Endothelial cell of umbilical vein (primary cell): ENCODE results near the gene IFITM10. TPM values are rescaled to one million over a fixed set of nuclear protein-coding genes. Genes with fewer than 3 reads are reported as not detected.

Source experiments
- BruUV-seq: library from RNA; stranded (reverse); fragments of 400-500 nt; replicated peaks from 2 replicates; lab custom pipeline; 2021; lab: Mats Ljungman, UMichigan
- CTCF ChIA-PET: fragments of 300-600, 350-600 bp; sonication (Branson Sonifier 250); formaldehyde crosslinking; loops from one replicate; lab custom pipeline; 2021; ENCODE audit warnings: antibody characterized with exemption, inconsistent platforms; lab: Charles Lee
- POLR2A ChIA-PET: fragments of 300-600, 350-600 bp; sonication (Branson Sonifier 250); formaldehyde crosslinking; loops from one replicate; lab custom pipeline; 2021; ENCODE audit warnings: antibody characterized with exemption, inconsistent platforms; lab: Charles Lee
- DNase-seq: peaks from one replicate; pipeline ENCODE4 v3.0.0-alpha.2; 2011; ENCODE audit warnings: low read depth, low spot score
- FAIRE-seq: peaks from 2 replicates; lab custom pipeline; 2011; peaks lifted over from hg19 to GRCh38; lab: Jason Lieb, UNC
- H2AFZ ChIP-seq: 2 replicates; pipeline ENCODE4 v1.6.0; 2012; ENCODE audit warnings: low read depth, low read length, control low read depth, inconsistent platforms
- H3K27ac ChIP-seq: 2 replicates; pipeline ENCODE4 v1.5.1; 2011; ENCODE audit warnings: low read depth, mild to moderate bottlenecking, control low read depth, low read length, moderate library complexity; ENCODE audit not compliant: insufficient read depth
- H3K27me3 ChIP-seq, 2 experiments: 2 replicates each; pipeline versions ENCODE4 v1.6.0 to v1.6.1; 2011; ENCODE audit warnings: low read length in 2 of 2, mixed read lengths in 1 of 2; ENCODE audit not compliant: control insufficient read depth in 2 of 2, insufficient read depth in 2 of 2
- H3K36me3 ChIP-seq, 2 experiments: 2 replicates in 1 of 2; 3 replicates in 1 of 2; pipeline ENCODE4 v1.5.1; 2011; ENCODE audit warnings: low read length in 2 of 2, mild to moderate bottlenecking in 1 of 2, moderate library complexity in 1 of 2; ENCODE audit not compliant: control insufficient read depth in 2 of 2, insufficient read depth in 2 of 2; ENCODE audit errors: extremely low read depth in 1 of 2
- H3K4me1 ChIP-seq: 3 replicates; pipeline ENCODE4 v1.5.1; 2011; ENCODE audit warnings: mild to moderate bottlenecking, low read length; ENCODE audit not compliant: control insufficient read depth, insufficient read depth; ENCODE audit errors: extremely low read depth
- H3K4me2 ChIP-seq: 2 replicates; pipeline ENCODE4 v1.6.1; 2011; ENCODE audit warnings: low read length, control low read depth, mixed read lengths; ENCODE audit not compliant: insufficient read depth
- H3K4me3 ChIP-seq, 3 experiments: fragments of 200-600 bp in 1 of 3; sonication (generic), shearing (Covaris generic) in 1 of 3; replicated peaks in 1 of 3; 2 replicates each; pipeline ENCODE4 v1.5.1; 2011 to 2016; ENCODE audit warnings: control low read depth in 3 of 3, low read length in 3 of 3, mild to moderate bottlenecking in 2 of 3, inconsistent platforms in 1 of 3, low read depth in 1 of 3, moderate library complexity in 1 of 3; ENCODE audit not compliant: insufficient read depth in 1 of 3
- H3K79me2 ChIP-seq: 2 replicates; pipeline ENCODE4 v1.6.0; 2012; ENCODE audit warnings: low read length, inconsistent platforms; ENCODE audit not compliant: control insufficient read depth, insufficient read depth
- H3K9ac ChIP-seq: replicated peaks from 2 replicates; pipeline ENCODE3; 2011; ENCODE audit warnings: low read length, control low read depth; ENCODE audit not compliant: insufficient read depth; ENCODE audit errors: extremely low read depth
- H3K9me1 ChIP-seq: replicated peaks from 3 replicates; pipeline ENCODE4 v1.6.0; 2011; ENCODE audit warnings: mild to moderate bottlenecking, low read length; ENCODE audit not compliant: control insufficient read depth, insufficient read depth; ENCODE audit errors: extremely low read depth
- H3K9me3 ChIP-seq: replicated peaks from 2 replicates; pipeline ENCODE4 v1.5.1; 2012; ENCODE audit warnings: low read length, inconsistent platforms; ENCODE audit not compliant: control insufficient read depth, insufficient read depth
- H4K20me1 ChIP-seq: replicated peaks from 2 replicates; pipeline ENCODE3; 2011; ENCODE audit warnings: mild to moderate bottlenecking, low read length; ENCODE audit not compliant: control insufficient read depth, insufficient read depth; ENCODE audit errors: extremely low read depth
- CTCF ChIP-seq, 2 donors: IDR thresholded peaks; 1 replicate in 1 of 2; 2 replicates in 1 of 2; pipeline ENCODE4 v1.5.1; 2011; ENCODE audit warnings: low read length in 2 of 2, mild to moderate bottlenecking in 2 of 2, moderate library complexity in 2 of 2, control low read depth in 1 of 2, inconsistent platforms in 1 of 2, low read depth in 1 of 2; ENCODE audit not compliant: insufficient read depth in 1 of 2; ENCODE audit errors: extremely low read depth in 1 of 2
- EZH2 ChIP-seq: IDR thresholded peaks from 2 replicates; pipeline ENCODE4 v1.6.1; 2012; ENCODE audit warnings: borderline replicate concordance, low read depth, mild to moderate bottlenecking, moderate library complexity, low read length, inconsistent platforms; ENCODE audit not compliant: severe bottlenecking
- FOS ChIP-seq: IDR thresholded peaks from 2 replicates; pipeline ENCODE4 v1.6.1; 2011; ENCODE audit warnings: mild to moderate bottlenecking, low read length, moderate library complexity, borderline replicate concordance; ENCODE audit not compliant: insufficient read depth
- GATA2 ChIP-seq: IDR thresholded peaks from 2 replicates; pipeline ENCODE4 v1.7.0; 2011; ENCODE audit warnings: low read depth, mild to moderate bottlenecking, moderate library complexity, mixed read lengths, low read length; ENCODE audit not compliant: insufficient read length, insufficient read depth
- JUN ChIP-seq: IDR thresholded peaks from 2 replicates; pipeline ENCODE4 v1.6.1; 2011; ENCODE audit warnings: borderline replicate concordance, low read depth; ENCODE audit not compliant: insufficient read length, insufficient read depth
- MYC ChIP-seq: IDR thresholded peaks from one replicate; pipeline ENCODE4 v1.6.1; 2011; ENCODE audit warnings: mild to moderate bottlenecking, low read depth, low read length
- POLR2A ChIP-seq: IDR thresholded peaks from 2 replicates; pipeline ENCODE4 v1.6.1; 2012; ENCODE audit warnings: low read depth, mild to moderate bottlenecking, control low read depth, low read length
- POLR2AphosphoS5 ChIP-seq: IDR thresholded peaks from 2 replicates; pipeline ENCODE4 v1.6.1; 2012; ENCODE audit warnings: low read depth, mild to moderate bottlenecking, control low read depth, low read length, moderate library complexity; ENCODE audit not compliant: insufficient read depth
- dilution Hi-C: fragments of 300-500 bp; cut with MboI; formaldehyde crosslinking; loops from one replicate; pipeline ENCODE4 v1.15.0; 2019; ENCODE audit warnings: low sequenced_read_pairs; ENCODE audit not compliant: extremely low pct_ligation_motif_present
- intact Hi-C: fragments of 100-400 bp; cut with micrococcal nuclease; formaldehyde crosslinking; loops from one replicate; pipeline ENCODE4 v1.10.0; 2022
- polyA plus RNA-seq, 4 experiments: library from polyadenylated mRNA; depleted of rRNA in 3 of 4; stranded (reverse) in 3 of 4; unstranded in 1 of 4; fragments of >200 nt; gene quantifications; 2 replicates each; pipeline versions ENCODE4 v1.2.1 to v1.2.3, GENCODE V29; 2011 to 2012; ENCODE audit warnings: missing spikeins in 1 of 4
- total RNA-seq: library from RNA; stranded (reverse); gene quantifications from 2 replicates; pipeline ENCODE4 v1.2.3, GENCODE V29; 2021
- TF ChIP-seq, protein P1 (sequence below): IDR thresholded peaks from 2 replicates; pipeline ENCODE4 v1.6.1; 2011; ENCODE audit not compliant: insufficient read depth, insufficient read length

Gene IFITM10
- total and polyA plus RNA-seq, 2 donors (not counting 3 experiments of a cell fraction or from before 2014, with no cell fraction given), result 0.04 to 0.66 TPM

GRCh38 chr11:1691026-1691877 lies 59.1 kb downstream of the IFITM10 start:
- no peaks in the 10 kb centered on the region for H3K79me2 ChIP-seq
- no peaks in the 10 kb centered on the region for H3K9me1 ChIP-seq
- H3K4me1 ChIP-seq, result peaks cover 8% of the 10 kb centered on the region
- H3K36me3 ChIP-seq, result no peaks in the 10 kb centered on the region
- H3K4me2 ChIP-seq, result no peak overlapping the region
- no peak overlapping the region for H3K4me3 ChIP-seq
- no peaks in the 10 kb centered on the region for H3K9me3 ChIP-seq
- BruUV-seq, result no TSS peak
- FAIRE-seq, result no peak
- dilution Hi-C loops (no loop called here), intact Hi-C loops (loop anchor here (5.0 kb wide), 1 partner anchor 71 kb away; the partner anchor contains the start of gene CTSD)
- CTCF ChIA-PET, result interaction anchor here (0.7 to 5.5 kb wide), 7 partner anchors 39 to 462 kb away, joined by 3 to 623 read pairs (median 107); partner anchors contain the start of gene SYT8
- no peak overlapping the region for H2AFZ ChIP-seq
- TF ChIP-seq POLR2A, result no peak
- TF ChIP-seq, protein P1, sequence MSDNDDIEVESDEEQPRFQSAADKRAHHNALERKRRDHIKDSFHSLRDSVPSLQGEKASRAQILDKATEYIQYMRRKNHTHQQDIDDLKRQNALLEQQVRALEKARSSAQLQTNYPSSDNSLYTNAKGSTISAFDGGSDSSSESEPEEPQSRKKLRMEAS, result no peak
- no peak for TF ChIP-seq EZH2
- no peak for TF ChIP-seq FOS
- no peak for TF ChIP-seq GATA2
- no peak for TF ChIP-seq JUN
- TF ChIP-seq CTCF (IDR thresholded peaks at IDR 0.05; ENCODE audit: extremely low read depth in 1 of 2, insufficient read depth in 1 of 2, low read depth in 1 of 2, low read length in 2 of 2), result no peak
- no peak for TF ChIP-seq POLR2AphosphoS5
- no peak for TF ChIP-seq MYC
- H3K27ac ChIP-seq, result no peak overlapping the region
- no peak overlapping the region for H3K9ac ChIP-seq
- POLR2A ChIA-PET, result no interaction called here
- DNase-seq, result no peak
- no peaks in the 10 kb centered on the region for H4K20me1 ChIP-seq
- no peaks in the 10 kb centered on the region for H3K27me3 ChIP-seq
